Activated CD4-positive, CD25-positive, alpha-beta regulatory T cell treated with anti-CD3 and anti-CD28 coated beads, Interleukin-2, amount 50 U/mL, for 24 hours (primary cell): Measurements from ENCODE around the gene BPIFB1.

ENCODE experiments used
- ATAC-seq, 2 donors: fragments of 150-1000 bp; cut with Tn5 transposase; one replicate each; pipeline ENCODE4 v1.10.0; 2021; ENCODE audit warnings: mild to moderate bottlenecking in 1 of 2, moderate library complexity in 1 of 2

The BPIFB1 gene

GRCh38 chr20:33299111-33299603 lies 16.1 kb downstream of the BPIFB1 start:
- ATAC-seq, result peak; percentile 71 to 73

GRCh38 chr20:33301192-33301930 lies 18.3 kb downstream of the BPIFB1 start:
- ATAC-seq, result no peak

GRCh38 chr20:33303595-33303994 lies 20.6 kb downstream of the BPIFB1 start:
- ATAC-seq, result no peak

GRCh38 chr20:33304046-33304445 lies 21.0 kb downstream of the BPIFB1 start:
- ATAC-seq, result no peak

GRCh38 chr20:33305589-33306057 lies 22.6 kb downstream of the BPIFB1 start:
- no peak for ATAC-seq

GRCh38 chr20:33306228-33306627 lies 23.2 kb downstream of the BPIFB1 start:
- ATAC-seq, result no peak

GRCh38 chr20:33306807-33307206 lies 23.8 kb downstream of the BPIFB1 start:
- no peak for ATAC-seq

- ATAC-seq, result no peak
Measured at GRCh38 chr20:33308668-33309067, 25.7 kb downstream of the BPIFB1 start.

- ATAC-seq, result no peak
Measured at GRCh38 chr20:33309631-33310030, 26.6 kb downstream of the BPIFB1 start.

GRCh38 chr20:33310327-33310899 lies 27.4 kb downstream of the BPIFB1 start:
- ATAC-seq, result no peak

GRCh38 chr20:33311011-33311410 lies 28.0 kb downstream of the BPIFB1 start:
- ATAC-seq, result no peak

GRCh38 chr20:33311996-33312395 lies 29.0 kb downstream of the BPIFB1 start:
- ATAC-seq, result no peak

GRCh38 chr20:33312583-33312982 lies 29.6 kb downstream of the BPIFB1 start:
- no peak for ATAC-seq

GRCh38 chr20:33313686-33314314 lies 30.8 kb downstream of the BPIFB1 start:
- ATAC-seq, result no peak

GRCh38 chr20:33316343-33316742 lies 33.3 kb downstream of the BPIFB1 start:
- no peak for ATAC-seq

- no peak for ATAC-seq
Measured at GRCh38 chr20:33316958-33317357, 33.9 kb downstream of the BPIFB1 start.

GRCh38 chr20:33317424-33318095 lies 34.5 kb downstream of the BPIFB1 start:
- no peak for ATAC-seq

- no peak for ATAC-seq
Measured at GRCh38 chr20:33318096-33318429, 35.0 kb downstream of the BPIFB1 start.

GRCh38 chr20:33320006-33320405 lies 37.0 kb downstream of the BPIFB1 start:
- no peak for ATAC-seq

- no peak for ATAC-seq
Measured at GRCh38 chr20:33322456-33322855, 39.4 kb downstream of the BPIFB1 start.

GRCh38 chr20:33323236-33323635 lies 40.2 kb downstream of the BPIFB1 start:
- ATAC-seq, result no peak

- no peak for ATAC-seq
Measured at GRCh38 chr20:33325350-33325749, 42.3 kb downstream of the BPIFB1 start.
